Measurements from ENCODE around the gene PRIMPOL.

DNA sequence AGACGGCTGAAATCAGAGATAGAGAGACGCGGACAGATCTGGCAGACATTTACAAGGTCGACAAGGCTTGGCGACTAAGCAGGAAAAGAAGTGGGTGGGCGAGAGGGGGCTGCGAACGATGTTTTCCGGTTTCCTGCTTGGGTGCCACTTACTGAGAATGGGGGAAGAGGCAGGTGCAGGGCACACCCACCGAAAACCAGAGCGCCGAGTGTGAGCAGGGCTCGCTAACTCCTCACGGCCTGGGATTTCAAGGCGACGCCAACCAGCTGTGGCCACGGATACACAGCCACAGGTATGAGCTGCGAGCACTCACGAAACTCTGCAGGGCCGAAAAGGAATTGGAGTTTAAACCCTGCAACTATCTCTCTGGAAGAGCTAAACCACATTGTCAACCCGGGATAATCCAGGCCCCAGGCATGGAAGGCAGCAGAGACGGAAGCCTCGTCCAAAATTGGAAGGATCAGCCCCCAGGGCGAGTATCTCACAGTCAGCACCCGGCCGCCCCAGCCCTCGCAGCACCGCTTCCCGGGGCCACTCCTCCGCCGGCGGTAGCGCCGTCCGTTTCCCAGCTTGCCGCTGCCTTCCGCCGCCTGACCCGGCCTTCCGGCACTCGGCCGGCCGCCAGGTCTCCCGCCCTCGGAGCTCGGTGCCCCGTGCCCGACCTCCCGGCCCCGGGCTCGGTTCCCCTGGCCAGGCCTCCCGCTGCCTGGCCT lies 1.1 kb upstream of the PRIMPOL start:
- TF ChIP-seq POLR2A (IDR thresholded peaks at IDR 0.05): no peak
- TF ChIP-seq, protein P1, sequence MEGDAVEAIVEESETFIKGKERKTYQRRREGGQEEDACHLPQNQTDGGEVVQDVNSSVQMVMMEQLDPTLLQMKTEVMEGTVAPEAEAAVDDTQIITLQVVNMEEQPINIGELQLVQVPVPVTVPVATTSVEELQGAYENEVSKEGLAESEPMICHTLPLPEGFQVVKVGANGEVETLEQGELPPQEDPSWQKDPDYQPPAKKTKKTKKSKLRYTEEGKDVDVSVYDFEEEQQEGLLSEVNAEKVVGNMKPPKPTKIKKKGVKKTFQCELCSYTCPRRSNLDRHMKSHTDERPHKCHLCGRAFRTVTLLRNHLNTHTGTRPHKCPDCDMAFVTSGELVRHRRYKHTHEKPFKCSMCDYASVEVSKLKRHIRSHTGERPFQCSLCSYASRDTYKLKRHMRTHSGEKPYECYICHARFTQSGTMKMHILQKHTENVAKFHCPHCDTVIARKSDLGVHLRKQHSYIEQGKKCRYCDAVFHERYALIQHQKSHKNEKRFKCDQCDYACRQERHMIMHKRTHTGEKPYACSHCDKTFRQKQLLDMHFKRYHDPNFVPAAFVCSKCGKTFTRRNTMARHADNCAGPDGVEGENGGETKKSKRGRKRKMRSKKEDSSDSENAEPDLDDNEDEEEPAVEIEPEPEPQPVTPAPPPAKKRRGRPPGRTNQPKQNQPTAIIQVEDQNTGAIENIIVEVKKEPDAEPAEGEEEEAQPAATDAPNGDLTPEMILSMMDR (IDR thresholded peaks at IDR 0.05): peak in 1 of 7 experiments; percentile 9
